Epithelial cell of proximal tubule (primary cell): Measurements from ENCODE around the gene LRBA. TPM values are rescaled to one million over a fixed set of nuclear protein-coding genes. Genes with fewer than 3 reads are reported as not detected.
A peak's percentile ranks its signal among the peaks of the same experiment; 100 is the strongest.

Experiments used
- DNase-seq: peaks from one replicate; pipeline ENCODE4 v3.0.0-alpha.2; 2011; ENCODE audit warnings: low read depth
- H3K4me3 ChIP-seq: 2 replicates; pipeline ENCODE4 v1.5.1; 2011; ENCODE audit warnings: low read depth, mild to moderate bottlenecking, low read length
- total RNA-seq: library from RNA; depleted of rRNA; stranded (reverse); fragments of >200 nt; gene quantifications from 2 replicates; pipeline ENCODE4 v1.2.3, GENCODE V29; 2015
- TF ChIP-seq, protein P1 (sequence below): conservative IDR thresholded peaks from 2 replicates; pipeline ENCODE4 v1.5.1; 2012; ENCODE audit warnings: low read depth, mild to moderate bottlenecking, low read length

LRBA gene
- total RNA-seq, 1 donor from 2014 or later: 58.9 TPM

DNA sequence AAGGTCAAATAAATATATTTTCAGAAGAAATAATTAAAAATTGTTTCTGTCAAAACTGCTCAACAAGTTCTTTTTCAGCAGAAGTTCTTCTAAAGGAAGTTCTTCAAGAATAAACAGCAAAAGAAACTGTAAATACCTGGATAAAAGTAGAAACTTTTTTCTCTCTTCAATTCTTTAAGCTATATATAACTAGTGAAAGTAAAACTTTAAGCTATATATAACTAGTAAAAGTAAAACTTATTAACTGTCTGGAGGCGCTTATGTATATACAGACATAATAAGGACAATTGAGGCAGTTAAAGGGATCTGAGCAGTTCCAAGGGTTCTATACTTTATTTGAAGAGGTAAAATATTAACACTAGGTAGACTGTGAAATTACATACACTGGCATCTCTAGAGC lies 126.9 kb downstream of the LRBA start:
- no peak overlapping the region for H3K4me3 ChIP-seq
- DNase-seq: no peak
- TF ChIP-seq, protein P1, sequence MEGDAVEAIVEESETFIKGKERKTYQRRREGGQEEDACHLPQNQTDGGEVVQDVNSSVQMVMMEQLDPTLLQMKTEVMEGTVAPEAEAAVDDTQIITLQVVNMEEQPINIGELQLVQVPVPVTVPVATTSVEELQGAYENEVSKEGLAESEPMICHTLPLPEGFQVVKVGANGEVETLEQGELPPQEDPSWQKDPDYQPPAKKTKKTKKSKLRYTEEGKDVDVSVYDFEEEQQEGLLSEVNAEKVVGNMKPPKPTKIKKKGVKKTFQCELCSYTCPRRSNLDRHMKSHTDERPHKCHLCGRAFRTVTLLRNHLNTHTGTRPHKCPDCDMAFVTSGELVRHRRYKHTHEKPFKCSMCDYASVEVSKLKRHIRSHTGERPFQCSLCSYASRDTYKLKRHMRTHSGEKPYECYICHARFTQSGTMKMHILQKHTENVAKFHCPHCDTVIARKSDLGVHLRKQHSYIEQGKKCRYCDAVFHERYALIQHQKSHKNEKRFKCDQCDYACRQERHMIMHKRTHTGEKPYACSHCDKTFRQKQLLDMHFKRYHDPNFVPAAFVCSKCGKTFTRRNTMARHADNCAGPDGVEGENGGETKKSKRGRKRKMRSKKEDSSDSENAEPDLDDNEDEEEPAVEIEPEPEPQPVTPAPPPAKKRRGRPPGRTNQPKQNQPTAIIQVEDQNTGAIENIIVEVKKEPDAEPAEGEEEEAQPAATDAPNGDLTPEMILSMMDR: no peak

DNA sequence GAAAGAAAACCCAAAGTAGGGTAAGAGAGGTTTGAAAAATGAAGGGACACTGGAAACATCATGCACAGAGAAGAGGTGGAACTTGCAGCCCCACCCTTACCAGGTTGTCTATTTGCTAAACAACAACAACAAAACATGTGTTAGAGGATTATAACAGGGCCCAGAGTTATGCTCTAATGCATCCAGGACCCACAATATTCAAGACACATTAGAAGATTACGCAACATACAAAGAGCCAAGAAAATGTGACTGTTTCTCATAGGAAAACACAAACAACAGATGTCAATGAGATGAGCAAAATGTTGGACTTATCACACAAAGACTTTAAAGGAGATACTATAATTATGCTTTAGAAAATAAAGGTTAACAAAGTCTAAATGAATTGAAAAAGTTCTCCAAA lies 128.5 kb downstream of the LRBA start:
- TF ChIP-seq, protein P1: no peak
- no peak overlapping the region for H3K4me3 ChIP-seq
- no peak for DNase-seq

DNA sequence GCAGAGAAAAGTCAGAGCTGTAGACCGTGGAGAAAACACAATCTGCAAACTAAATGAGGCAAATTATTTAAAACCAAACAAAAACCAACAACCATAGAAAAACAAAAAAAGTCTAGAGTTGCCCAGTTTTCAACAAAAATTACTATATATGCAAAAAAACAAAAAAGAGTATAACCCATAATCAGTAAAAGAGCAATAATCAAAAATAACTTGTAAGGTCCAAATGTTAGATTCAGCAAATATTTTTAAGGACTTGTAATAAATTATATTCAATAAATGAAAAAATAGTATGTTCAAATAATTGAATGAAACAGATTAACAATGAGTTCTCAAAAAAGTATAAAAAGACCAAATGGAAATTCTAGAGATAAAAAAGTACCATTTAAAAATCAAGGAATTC lies 130.5 kb downstream of the LRBA start:
- DNase-seq: no peak
- H3K4me3 ChIP-seq: no peak overlapping the region
- TF ChIP-seq, protein P1: no peak

DNA sequence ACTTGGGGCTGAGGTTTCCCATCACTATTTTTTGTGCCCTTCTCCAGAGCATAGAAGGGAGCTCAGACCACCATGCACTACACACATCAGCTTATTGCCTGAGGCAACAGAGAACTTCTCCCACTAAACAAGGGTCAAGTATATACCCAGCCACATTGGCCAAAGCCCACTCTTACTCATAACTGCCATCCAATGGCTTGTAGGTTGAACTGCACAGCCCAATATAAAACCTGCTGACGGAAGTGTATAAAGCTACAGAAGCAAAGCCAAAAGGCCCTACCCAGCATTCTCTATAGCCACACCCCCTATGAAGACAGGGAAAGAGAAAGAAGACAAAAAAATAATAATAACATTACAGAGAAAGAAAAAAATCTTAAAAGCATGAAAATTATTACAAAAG lies 139.7 kb downstream of the LRBA start:
- DNase-seq: no peak
- TF ChIP-seq, protein P1: peak; percentile 36

DNA sequence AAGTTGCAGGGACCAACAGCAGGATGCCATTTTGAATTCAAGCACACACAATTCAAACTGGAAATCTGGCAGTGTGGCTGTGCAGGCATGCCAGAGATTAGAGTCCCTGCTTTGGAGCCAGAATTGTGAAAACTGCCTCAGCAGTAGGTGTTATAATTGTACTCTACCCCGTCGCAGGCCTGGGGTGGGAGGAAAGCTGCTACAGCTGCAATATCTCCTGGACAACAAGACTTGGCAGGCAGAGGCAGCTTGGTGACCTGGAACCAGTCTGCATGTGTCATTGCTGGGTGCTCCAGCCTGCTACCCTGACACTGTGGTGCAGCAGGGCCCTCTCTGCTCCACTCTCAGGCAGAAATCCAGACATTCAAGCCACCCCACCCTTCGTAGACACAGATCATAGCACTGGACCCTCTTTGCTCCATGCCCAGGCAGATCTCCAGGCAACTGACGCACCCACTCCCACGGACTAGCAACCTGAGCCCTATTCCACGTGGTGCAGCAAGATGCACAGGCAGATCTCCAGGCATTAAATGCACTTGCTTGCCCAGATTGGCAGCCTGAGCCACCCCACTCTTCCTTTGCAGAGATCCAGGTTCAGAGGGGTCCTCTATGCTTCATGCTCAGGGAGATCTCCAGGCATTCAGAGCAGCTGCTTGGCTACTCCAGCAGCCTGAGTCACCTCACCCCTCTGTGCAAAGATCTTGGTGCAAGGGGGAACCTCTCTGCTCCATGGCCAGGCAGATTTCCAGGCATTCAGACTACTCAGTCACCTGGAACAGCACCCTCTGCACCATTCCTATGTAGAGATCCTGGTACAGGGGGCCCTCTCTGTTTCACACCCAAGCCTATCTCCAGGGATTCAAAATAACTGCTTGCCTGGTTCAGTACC lies 140.5 kb downstream of the LRBA start:
- DNase-seq: peak; percentile 78
- peak overlapping the region; percentile 15 for H3K4me3 ChIP-seq
- TF ChIP-seq, protein P1: no peak

More for the DNA sequence above, 139.7 kb downstream of the LRBA start:
- no peak overlapping the region for H3K4me3 ChIP-seq

DNA sequence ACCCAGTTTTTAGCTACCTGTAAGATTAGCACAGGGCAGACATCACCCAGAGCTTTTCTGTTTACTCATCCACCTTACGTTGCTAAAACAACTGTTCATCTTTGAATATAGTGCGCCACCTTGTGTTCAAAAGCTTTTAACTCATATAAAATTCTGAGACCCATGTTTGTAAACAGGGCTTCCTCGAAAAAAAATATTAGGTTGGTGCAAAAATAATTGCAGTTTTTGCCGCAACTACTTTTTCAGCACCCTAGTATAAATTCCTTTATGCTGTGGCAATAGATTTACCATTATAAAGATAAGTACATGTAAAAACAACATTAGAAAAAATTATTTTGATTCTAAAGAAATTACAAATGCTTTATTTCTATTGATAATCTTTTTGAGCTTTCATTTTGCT lies 147.9 kb downstream of the LRBA start:
- H3K4me3 ChIP-seq: no peak overlapping the region
- DNase-seq: peak; percentile 46
- TF ChIP-seq, protein P1: peak; percentile 65

DNA sequence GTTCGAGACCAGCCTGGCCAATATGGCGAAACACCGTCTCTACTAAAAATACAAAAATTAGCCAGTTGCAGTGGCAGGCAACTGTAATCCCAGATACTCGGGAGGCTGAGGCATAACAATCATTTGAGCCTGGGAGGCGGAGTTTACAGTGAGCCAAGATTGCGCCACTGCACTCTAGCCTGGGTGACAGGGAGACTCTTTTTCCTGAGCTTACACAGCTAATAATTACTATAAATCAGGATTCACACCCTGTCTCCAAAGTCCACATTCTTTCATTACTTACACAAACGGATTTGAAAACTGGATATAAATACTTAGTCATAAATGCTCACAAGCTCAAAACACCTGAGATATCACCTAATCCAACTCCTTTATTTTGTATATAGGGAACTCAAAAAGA lies 151.6 kb downstream of the LRBA start:
- no peak for DNase-seq
- TF ChIP-seq, protein P1: no peak

More for the DNA sequence above, 151.6 kb downstream of the LRBA start:
- no peak overlapping the region for H3K4me3 ChIP-seq
